Sigmoid colon (tissue), 4 donors: ENCODE data around the gene MAP2K1.

Source experiments
- CTCF ChIP-seq, 4 experiments: fragments of 450-650 bp in 3 of 4; fragments of 200-600 bp in 1 of 4; IDR thresholded peaks; one replicate each; pipeline ENCODE4 v1.5.1; 2016 to 2019; ENCODE audit warnings: antibody characterized with exemption in 4 of 4, mild to moderate bottlenecking in 3 of 4, moderate library complexity in 2 of 4
- EP300 ChIP-seq, 4 donors: sonication (generic); formaldehyde crosslinking; IDR thresholded peaks; one replicate each; pipeline ENCODE4 v1.6.1; 2017; ENCODE audit warnings: antibody characterized with exemption in 4 of 4
- POLR2A ChIP-seq, 2 donors: fragments of 450-650 bp; IDR thresholded peaks; one replicate each; pipeline ENCODE4 v1.6.1; 2016; ENCODE audit warnings: antibody characterized with exemption in 2 of 2, mild to moderate bottlenecking in 2 of 2, moderate library complexity in 2 of 2
- POLR2AphosphoS5 ChIP-seq, 4 donors: sonication (generic); formaldehyde crosslinking; IDR thresholded peaks; one replicate each; pipeline ENCODE4 v1.6.1; 2017; ENCODE audit warnings: antibody characterized with exemption in 4 of 4

- TF ChIP-seq CTCF (IDR thresholded peaks at IDR 0.05): no peak
- no peak for TF ChIP-seq POLR2A (IDR thresholded peaks at IDR 0.05)
- TF ChIP-seq POLR2AphosphoS5 (IDR thresholded peaks at IDR 0.05): no peak
- TF ChIP-seq EP300 (IDR thresholded peaks at IDR 0.05): no peak
Measured at GRCh38 chr15:66494262-66494661, 107.5 kb downstream of the MAP2K1 start.
